ENCODE results near the gene TRMT10C.

TRMT10C gene

GRCh38 chr3:101573449-101574387 is 12.1 kb downstream of the TRMT10C start, which contains the start of gene PCNP:
Gene PCNP (plus strand): TSS chr3:101574180. CDS start chr3:101574216, 36 bp downstream.
- peak; percentile 14 for TF ChIP-seq FOXP2 (optimal IDR thresholded peaks at IDR 0.05; ENCODE audit: borderline replicate concordance, extremely low read depth, extremely low read length, insufficient read depth)
- peak; percentile 45; the same call in 1 of the 2 replicates for TF ChIP-seq TAF1 (IDR thresholded peaks at IDR 0.05; ENCODE audit: borderline replicate concordance, insufficient read depth, low read length)
- 0 out of 4 replicates have a peak, but pooled peaks of 1 of the 2 experiments have one; percentile 27 for TF ChIP-seq REST (IDR thresholded peaks at IDR 0.05; ENCODE audit: insufficient read depth in 1 of 2, low read depth in 2 of 2, low read length in 2 of 2)
- TF ChIP-seq SIN3A (IDR thresholded peaks at IDR 0.05; ENCODE audit: borderline replicate concordance, insufficient read depth, low read length), result 0 out of 2 replicates have a peak, but pooled peaks have one; percentile 36
- TF ChIP-seq POLR2AphosphoS5 (IDR thresholded peaks at IDR 0.05; ENCODE audit: low read depth, low read length), result peak; percentile 82

- TF ChIP-seq POLR2AphosphoS5 (IDR thresholded peaks at IDR 0.05; ENCODE audit: low read depth, low read length) (no peak), SIN3A (IDR thresholded peaks at IDR 0.05; ENCODE audit: borderline replicate concordance, insufficient read depth, low read length) (no peak), TAF1 (IDR thresholded peaks at IDR 0.05; ENCODE audit: borderline replicate concordance, insufficient read depth, low read length) (no peak), FOXP2 (optimal IDR thresholded peaks at IDR 0.05; ENCODE audit: borderline replicate concordance, extremely low read depth, extremely low read length, insufficient read depth) (no peak), REST (IDR thresholded peaks at IDR 0.05; ENCODE audit: insufficient read depth in 1 of 2, low read depth in 2 of 2, low read length in 2 of 2) (no peak)
These were observed 12.9 kb downstream of the TRMT10C start for GRCh38 chr3:101574388-101575112.

GRCh38 chr3:101577286-101577685 is 15.6 kb downstream of the TRMT10C start:
- no peak for TF ChIP-seq TAF1 (IDR thresholded peaks at IDR 0.05; ENCODE audit: borderline replicate concordance, insufficient read depth, low read length)
- no peak for TF ChIP-seq SIN3A (IDR thresholded peaks at IDR 0.05; ENCODE audit: borderline replicate concordance, insufficient read depth, low read length)
- TF ChIP-seq POLR2AphosphoS5 (IDR thresholded peaks at IDR 0.05; ENCODE audit: low read depth, low read length), result no peak
- no peak for TF ChIP-seq FOXP2 (optimal IDR thresholded peaks at IDR 0.05; ENCODE audit: borderline replicate concordance, extremely low read depth, extremely low read length, insufficient read depth)
- TF ChIP-seq REST (IDR thresholded peaks at IDR 0.05; ENCODE audit: insufficient read depth in 1 of 2, low read depth in 2 of 2, low read length in 2 of 2), result no peak

- TF ChIP-seq SIN3A (IDR thresholded peaks at IDR 0.05; ENCODE audit: borderline replicate concordance, insufficient read depth, low read length) (no peak), FOXP2 (optimal IDR thresholded peaks at IDR 0.05; ENCODE audit: borderline replicate concordance, extremely low read depth, extremely low read length, insufficient read depth) (no peak), TAF1 (IDR thresholded peaks at IDR 0.05; ENCODE audit: borderline replicate concordance, insufficient read depth, low read length) (no peak), REST (IDR thresholded peaks at IDR 0.05; ENCODE audit: insufficient read depth in 1 of 2, low read depth in 2 of 2, low read length in 2 of 2) (no peak), POLR2AphosphoS5 (IDR thresholded peaks at IDR 0.05; ENCODE audit: low read depth, low read length) (no peak)
These were observed 26.9 kb downstream of the TRMT10C start for GRCh38 chr3:101588616-101589015.

All from PFSK-1 (cell line).